H9 (cell line): Measurements from ENCODE around the gene PRELID2. TPM values are rescaled to one million over a fixed set of nuclear protein-coding genes. Genes with fewer than 3 reads are reported as not detected.

Experiments used
- DNase-seq: peaks from one replicate; pipeline ENCODE4 v3.0.0-alpha.2; 2017
- H2AFZ ChIP-seq: one replicate; pipeline ENCODE4 v1.6.1; 2013; ENCODE audit warnings: mild to moderate bottlenecking, low read length, control low read depth, moderate library complexity
- H2AK5ac ChIP-seq: 2 replicates; pipeline ENCODE4 v1.6.1; 2013; ENCODE audit warnings: low read length, control low read depth, mixed read lengths; ENCODE audit not compliant: insufficient read length
- H2BK120ac ChIP-seq: one replicate; pipeline ENCODE4 v1.6.1; 2013; ENCODE audit warnings: low read depth, mild to moderate bottlenecking, low read length, control low read depth, inconsistent platforms; ENCODE audit not compliant: poor library complexity, severe bottlenecking
- H2BK12ac ChIP-seq: 2 replicates; pipeline ENCODE4 v1.6.1; 2013; ENCODE audit warnings: low read length, control low read depth, mixed read lengths, low read depth; ENCODE audit not compliant: insufficient read length
- H2BK15ac ChIP-seq: 2 replicates; pipeline ENCODE4 v1.6.1; 2013; ENCODE audit warnings: low read depth, low read length, control low read depth
- H2BK20ac ChIP-seq: one replicate; pipeline ENCODE4 v1.6.1; 2013; ENCODE audit warnings: low read depth, mild to moderate bottlenecking, low read length, control low read depth, inconsistent platforms; ENCODE audit not compliant: poor library complexity, severe bottlenecking
- H2BK5ac ChIP-seq: 2 replicates; pipeline ENCODE4 v1.6.1; 2013; ENCODE audit warnings: low read length, control low read depth, mixed read lengths; ENCODE audit not compliant: insufficient read length
- H3K14ac ChIP-seq: 2 replicates; pipeline ENCODE4 v1.6.1; 2013; ENCODE audit warnings: low read length, control low read depth; ENCODE audit not compliant: insufficient read depth
- H3K18ac ChIP-seq: 2 replicates; pipeline ENCODE4 v1.6.1; 2013; ENCODE audit warnings: low read depth, mild to moderate bottlenecking, mixed read lengths, low read length, control low read depth; ENCODE audit not compliant: insufficient read length
- H3K23ac ChIP-seq: 2 replicates; pipeline ENCODE4 v1.6.1; 2013; ENCODE audit warnings: low read length, control low read depth, mixed read lengths, low read depth; ENCODE audit not compliant: insufficient read length
- H3K23me2 ChIP-seq: 2 replicates; pipeline ENCODE4 v1.6.1; 2013; ENCODE audit warnings: low read depth, mild to moderate bottlenecking, mixed read lengths, low read length, control low read depth; ENCODE audit not compliant: insufficient read length, poor library complexity, severe bottlenecking
- H3K27ac ChIP-seq: 2 replicates; pipeline ENCODE4 v1.5.1; 2013; ENCODE audit warnings: low read length, control low read depth, mixed read lengths, low read depth; ENCODE audit not compliant: insufficient read length
- H3K27me3 ChIP-seq: 2 replicates; pipeline ENCODE4 v1.6.1; 2013; ENCODE audit warnings: low read length, control low read depth, inconsistent platforms; ENCODE audit not compliant: insufficient read depth
- H3K4ac ChIP-seq: 2 replicates; pipeline ENCODE4 v1.6.1; 2013; ENCODE audit warnings: low read depth, mild to moderate bottlenecking, control low read depth, inconsistent platforms, low read length, moderate library complexity
- H3K4me1 ChIP-seq: 2 replicates; pipeline ENCODE4 v1.6.1; 2013; ENCODE audit warnings: low read length, control low read depth, inconsistent platforms; ENCODE audit not compliant: insufficient read depth
- H3K4me2 ChIP-seq: 2 replicates; pipeline ENCODE4 v1.6.1; 2013; ENCODE audit warnings: low read length, control low read depth, mixed read lengths; ENCODE audit not compliant: insufficient read length, insufficient read depth
- H3K56ac ChIP-seq: 2 replicates; pipeline ENCODE4 v1.6.1; 2013; ENCODE audit warnings: low read depth, mild to moderate bottlenecking, mixed read lengths, low read length, control low read depth; ENCODE audit not compliant: insufficient read length
- H3K79me1 ChIP-seq: 2 replicates; pipeline ENCODE4 v1.6.1; 2013; ENCODE audit warnings: low read depth, mild to moderate bottlenecking, moderate library complexity, low read length, control low read depth, inconsistent platforms; ENCODE audit not compliant: insufficient read depth, poor library complexity, severe bottlenecking
- H3K79me2 ChIP-seq: 2 replicates; pipeline ENCODE4 v1.6.1; 2013; ENCODE audit warnings: low read length, control low read depth, inconsistent platforms; ENCODE audit not compliant: insufficient read depth
- H3K9ac ChIP-seq: 2 replicates; pipeline ENCODE4 v1.6.1; 2013; ENCODE audit warnings: low read length, control low read depth, mixed read lengths; ENCODE audit not compliant: insufficient read length; ENCODE audit errors: extremely low read depth
- H3K9me3 ChIP-seq: one replicate; pipeline ENCODE4 v1.6.1; 2013; ENCODE audit warnings: low read depth, low read length, inconsistent platforms; ENCODE audit not compliant: control insufficient read depth
- H3T11ph ChIP-seq: one replicate; pipeline ENCODE4 v1.6.1; 2013; ENCODE audit warnings: mild to moderate bottlenecking, low read length, control low read depth, inconsistent platforms
- H4K20me1 ChIP-seq: one replicate; pipeline ENCODE4 v1.6.1; 2013; ENCODE audit not compliant: control insufficient read depth, insufficient read length, insufficient read depth
- H4K5ac ChIP-seq: 2 replicates; pipeline ENCODE4 v1.6.1; 2013; ENCODE audit warnings: low read depth, mild to moderate bottlenecking, mixed read lengths, low read length, control low read depth; ENCODE audit not compliant: insufficient read length
- H4K8ac ChIP-seq: replicated peaks from 2 replicates; pipeline ENCODE4 v1.6.1; 2013; ENCODE audit warnings: low read length, control low read depth, mixed read lengths, low read depth; ENCODE audit not compliant: insufficient read length
- H4K91ac ChIP-seq: 2 replicates; pipeline ENCODE4 v1.6.1; 2013; ENCODE audit warnings: low read depth, mild to moderate bottlenecking, moderate library complexity, mixed read lengths, low read length, control low read depth; ENCODE audit not compliant: insufficient read length
- H3K27ac Mint-ChIP-seq, 3 experiments: 2 replicates in 2 of 3; 3 replicates in 1 of 3; pipeline ENCODE4 v1.8.0; 2020 to 2021; ENCODE audit warnings: mixed read lengths in 3 of 3, mild to moderate bottlenecking in 1 of 3, moderate library complexity in 1 of 3
- H3K27me3 Mint-ChIP-seq: 2 replicates; pipeline ENCODE4 v1.8.0; 2021; ENCODE audit warnings: low read depth, mild to moderate bottlenecking, moderate library complexity, mixed read lengths
- H3K36me3 Mint-ChIP-seq, 3 experiments: 2 replicates in 2 of 3; 3 replicates in 1 of 3; pipeline ENCODE4 v1.8.0; 2020 to 2021; ENCODE audit warnings: low read depth in 3 of 3, mixed read lengths in 3 of 3; ENCODE audit not compliant: insufficient read depth in 1 of 3
- H3K4me1 Mint-ChIP-seq, 2 experiments: 2 replicates each; pipeline ENCODE4 v1.8.0; 2020; ENCODE audit warnings: mixed read lengths in 2 of 2
- H3K4me3 Mint-ChIP-seq, 2 experiments: 2 replicates in 1 of 2; 3 replicates in 1 of 2; pipeline ENCODE4 v1.8.0; 2020 to 2021; ENCODE audit warnings: mild to moderate bottlenecking in 2 of 2, mixed read lengths in 2 of 2, moderate library complexity in 1 of 2
- H3K9me3 Mint-ChIP-seq, 2 experiments: 2 replicates in 1 of 2; 3 replicates in 1 of 2; pipeline ENCODE4 v1.8.0; 2020; ENCODE audit warnings: mild to moderate bottlenecking in 2 of 2, mixed read lengths in 2 of 2, moderate library complexity in 1 of 2
- CTCF ChIP-seq: fragments of 200-600 bp; sonication (generic); conservative IDR thresholded peaks from 3 replicates; pipeline ENCODE4 v1.8.0; 2021; ENCODE audit warnings: antibody characterized with exemption, mild to moderate bottlenecking
- WGBS: extraction: QIAGEN DNeasy Blood & Tissue Kit; methylation state at CpG from one replicate; pipeline ENCODE4 v1.1.7; 2013; ENCODE audit warnings: missing lambda C conversion rate, low lambda C conversion rate, mixed read lengths; ENCODE audit not compliant: insufficient read length; ENCODE audit errors: extremely low coverage; 5-methylcytosine and 5-hydroxymethylcytosine counted together
- total RNA-seq: library from RNA; stranded (reverse); gene quantifications from 2 replicates; pipeline ENCODE4 v1.2.1, GENCODE V29; 2021

The PRELID2 gene
- total RNA-seq, 1 experiment from 2014 or later, result 13.2 TPM

- Histone ChIP-seq H3K79me2 (no peaks in the 10 kb centered on the region), H3K4ac (no peak overlapping the region), H3K4me2 (no peak overlapping the region), H2BK12ac (no peak overlapping the region), H3K18ac (no peak overlapping the region), H3K14ac (no peak overlapping the region), H4K20me1 (no peaks in the 10 kb centered on the region), H3K27ac (no peak overlapping the region), H3T11ph (no peak overlapping the region), H2AK5ac (no peak overlapping the region), H3K56ac (no peak overlapping the region), H2BK5ac (no peak overlapping the region), H3K79me1 (no peaks in the 10 kb centered on the region), H4K8ac (no peak overlapping the region), H2BK20ac (no peak overlapping the region), H3K4me1 (no peaks in the 10 kb centered on the region; the same call in 1 of the 2 replicates), H3K23me2 (no peaks in the 10 kb centered on the region), H3K27me3 (no peaks in the 10 kb centered on the region), H4K5ac (no peak overlapping the region), H3K23ac (no peak overlapping the region), H2BK120ac (no peak overlapping the region), H2AFZ (no peak overlapping the region), H3K9me3 (no peaks in the 10 kb centered on the region), H2BK15ac (no peak overlapping the region), H3K9ac (no peak overlapping the region), H4K91ac (no peak overlapping the region)
- Mint-ChIP-seq H3K4me1 (peaks cover 12 to 24% of the 10 kb centered on the region in 2 experiments), H3K36me3 (peaks cover 0 to 5% (median 0%) of the 10 kb centered on the region in 3 experiments; a peak in 1 of 7 replicates), H3K9me3 (0 out of 5 replicates have a peak, but pooled peaks cover 0 to 3% of the 10 kb centered on the region in 2 experiments), H3K4me3 (no peak overlapping the region), H3K27ac (peak overlapping the region in 2 of 3 experiments; percentile 67 to 84; a peak in 3 of 7 replicates), H3K27me3 (no peaks in the 10 kb centered on the region)
- no peak for TF ChIP-seq CTCF
- DNase-seq, result no peak
- WGBS, result no CpG with 5 or more reads among the region's 3 CpGs
Observed at GRCh38 chr5:145787507-145787906, 47.6 kb downstream of the PRELID2 start.
